K562 (cell line): ENCODE measurements around the gene FDX2. TPM values are rescaled to one million over a fixed set of nuclear protein-coding genes. Genes with fewer than 3 reads are reported as not detected.
A peak's percentile ranks its signal among the peaks of the same experiment; 100 is the strongest.

Experiments
- ATF7 ChIP-seq: fragments of 450-650 bp; IDR thresholded peaks from 2 replicates; pipeline ENCODE4 v1.7.1; 2014; ENCODE audit warnings: mild to moderate bottlenecking, moderate library complexity
- CCNT2 ChIP-seq: IDR thresholded peaks from 2 replicates; pipeline ENCODE4 v1.6.1; 2011; ENCODE audit warnings: borderline replicate concordance, low read depth, mild to moderate bottlenecking, moderate library complexity, mixed read lengths, low read length; ENCODE audit not compliant: insufficient read length; ENCODE audit errors: extremely low read depth
- ESRRA ChIP-seq: fragments of 450-650 bp; IDR thresholded peaks from 2 replicates; pipeline ENCODE4 v1.6.1; 2014; ENCODE audit warnings: low read depth, mild to moderate bottlenecking, moderate library complexity, borderline replicate concordance
- FOXK2 ChIP-seq, 2 experiments: fragments of 450-650 bp; IDR thresholded peaks in 1 of 2; conservative IDR thresholded peaks in 1 of 2; 2 replicates each; pipeline ENCODE4 v1.6.1; 2016; ENCODE audit warnings: low read depth in 2 of 2, mild to moderate bottlenecking in 1 of 2
- HSF4 ChIP-seq: fragments of 250-450 bp; sonication (Bioruptor Pico); IDR thresholded peaks from 2 replicates; pipeline ENCODE4 v2.1.2; 2022; ENCODE audit warnings: mild to moderate bottlenecking, moderate library complexity, borderline replicate concordance
- MYC ChIP-seq, 2 experiments: fragments of 250-450 bp in 1 of 2; sonication (Bioruptor Pico) in 1 of 2; IDR thresholded peaks; 2 replicates each; pipeline versions ENCODE4 v1.5.1 to v1.6.1; 2012 to 2021; ENCODE audit warnings: low read depth in 2 of 2, borderline replicate concordance in 1 of 2, improper control_type of control experiment in 1 of 2, low read length in 1 of 2, mild to moderate bottlenecking in 1 of 2, moderate library complexity in 1 of 2
- OTX1 ChIP-seq: fragments of 450-650 bp; formaldehyde crosslinking; IDR thresholded peaks from 2 replicates; pipeline ENCODE4 v1.4.0; 2022; ENCODE audit warnings: mild to moderate bottlenecking
- PHB ChIP-seq: fragments of 250-450 bp; sonication (Bioruptor Pico); IDR thresholded peaks from 2 replicates; pipeline ENCODE4 v1.5.0; 2021
- SAFB ChIP-seq: fragments of 200-400 bp; formaldehyde crosslinking; IDR thresholded peaks from 2 replicates; pipeline ENCODE4 v1.6.1; 2017; ENCODE audit warnings: low read depth, low read length, borderline replicate concordance
- SRF ChIP-seq, 2 experiments: fragments of 250-450, 450-650 bp in 1 of 2; sonication (Bioruptor Pico) in 1 of 2; sonication (generic) in 1 of 2; formaldehyde crosslinking; IDR thresholded peaks; 2 replicates each; pipeline versions ENCODE4 v1.5.0 to v1.5.1; 2020 to 2022; ENCODE audit warnings: mild to moderate bottlenecking in 1 of 2, missing genetic modification reagents in 1 of 2
- ZNF707 ChIP-seq: fragments of 250-450 bp; sonication (Bioruptor Pico); conservative IDR thresholded peaks from 2 replicates; pipeline ENCODE4 v1.8.0; 2022; ENCODE audit warnings: inconsistent platforms, mild to moderate bottlenecking, moderate library complexity
- polyA plus RNA-seq, 8 experiments: library from polyadenylated mRNA; depleted of rRNA in 4 of 8; stranded (reverse) in 5 of 8; unstranded in 3 of 8; fragments of >200 nt; fragmentation: Nextera tagmentation in 2 of 8; fragmentation: Illumina TruSeq in 1 of 8; extraction: Ambion mirVana in 2 of 8; extraction: Trizol in 1 of 8; gene quantifications; 2 replicates each; pipeline versions ENCODE4 v1.2.1 to v1.2.3, GENCODE V29; 2011 to 2014; ENCODE audit warnings: inconsistent platforms in 1 of 8, missing spikeins in 1 of 8
- total RNA-seq, 7 experiments: library from RNA; depleted of rRNA in 6 of 7; stranded (reverse); fragments of >200 nt in 6 of 7; fragmentation: Illumina TruSeq in 2 of 7; extraction: Trizol in 2 of 7; gene quantifications; 2 replicates each; pipeline versions ENCODE4 v1.2.1 to v1.2.3, GENCODE V29; 2011 to 2021; ENCODE audit warnings: low replicate concordance in 1 of 7
- TF ChIP-seq, protein P1 (sequence below): sonication (generic); formaldehyde crosslinking; IDR thresholded peaks from 2 replicates; pipeline ENCODE4 v1.8.0; 2022; ENCODE audit warnings: mild to moderate bottlenecking, low read depth, missing genetic modification reagents
- TF ChIP-seq, protein P2 (sequence below), 2 experiments: IDR thresholded peaks; 2 replicates each; pipeline ENCODE4 v1.6.1; 2011; ENCODE audit warnings: borderline replicate concordance in 1 of 2, control low read depth in 1 of 2, low read depth in 1 of 2, low read length in 1 of 2, mild to moderate bottlenecking in 1 of 2, mixed read lengths in 1 of 2, moderate library complexity in 1 of 2; ENCODE audit not compliant: insufficient read depth in 1 of 2, insufficient read length in 1 of 2, poor library complexity in 1 of 2, severe bottlenecking in 1 of 2; ENCODE audit errors: extremely low read depth in 1 of 2
- TF ChIP-seq, protein P3 (sequence below): sonication (generic); formaldehyde crosslinking; IDR thresholded peaks from 2 replicates; pipeline ENCODE4 v1.8.0; 2023; ENCODE audit warnings: mild to moderate bottlenecking, missing genetic modification reagents
- TF ChIP-seq, protein P4 (sequence below): fragments of 250-450 bp; sonication (Bioruptor Pico); IDR thresholded peaks from 2 replicates; pipeline ENCODE4 v1.4.0; 2020; ENCODE audit warnings: mild to moderate bottlenecking, moderate library complexity, borderline replicate concordance

The FDX2 gene
- total and polyA plus RNA-seq, 9 of the 15 experiments (the other 6 are each of a cell fraction or from before 2014, with no cell fraction given) = 2.5 to 49.8 (median 29.7) TPM

DNA sequence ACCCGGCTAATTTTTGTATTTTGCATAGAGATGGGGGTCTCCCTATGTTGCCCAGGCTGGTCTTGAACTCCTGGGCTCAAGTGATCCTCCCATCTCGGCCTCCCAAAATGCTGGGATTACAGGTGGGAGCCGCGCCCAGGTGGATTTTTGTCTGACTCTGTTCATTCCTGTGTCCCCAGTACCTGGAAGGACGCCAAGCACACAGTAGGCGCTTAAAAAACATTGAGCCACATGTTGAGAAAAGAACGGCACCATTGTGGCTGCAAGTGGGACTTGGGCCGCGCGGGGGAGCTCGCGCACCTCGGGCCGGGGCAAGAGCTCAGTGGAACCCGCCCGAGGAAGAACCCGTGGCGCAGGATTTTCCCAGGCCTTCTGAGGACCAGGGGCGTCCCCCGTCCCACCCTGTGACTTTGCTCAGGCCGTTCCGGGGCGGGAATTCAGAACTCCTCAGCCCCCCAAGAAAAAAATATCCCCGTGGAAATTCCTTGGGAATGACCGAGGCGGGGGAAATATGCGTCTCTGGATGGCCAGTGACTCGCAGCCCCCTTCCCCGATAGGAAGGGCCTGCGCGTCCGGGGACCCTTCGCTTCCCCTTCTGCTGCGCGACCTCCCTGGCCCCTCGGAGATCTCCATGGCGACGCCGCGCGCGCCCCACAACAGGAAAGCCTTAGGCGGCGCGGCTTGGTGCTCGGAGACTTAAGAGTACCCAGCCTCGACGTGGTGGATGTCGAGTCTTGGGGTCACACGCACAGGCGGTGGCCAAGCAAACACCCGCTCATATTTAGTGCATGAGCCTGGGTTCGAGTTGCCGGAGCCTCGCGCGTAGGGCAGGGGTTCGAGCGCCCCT lies 46.3 kb downstream of the FDX2 start (continued):
- 0 out of 4 replicates have a peak, but pooled peaks of 1 of the 2 experiments have one; percentile 25 for TF ChIP-seq FOXK2 (conservative IDR thresholded peaks at IDR 0.05 in 1 of 2, IDR thresholded peaks at IDR 0.05 in 1 of 2; ENCODE audit: low read depth in 2 of 2)
- TF ChIP-seq ESRRA = no peak; the same call in 1 of the 2 replicates
- TF ChIP-seq, protein P1, sequence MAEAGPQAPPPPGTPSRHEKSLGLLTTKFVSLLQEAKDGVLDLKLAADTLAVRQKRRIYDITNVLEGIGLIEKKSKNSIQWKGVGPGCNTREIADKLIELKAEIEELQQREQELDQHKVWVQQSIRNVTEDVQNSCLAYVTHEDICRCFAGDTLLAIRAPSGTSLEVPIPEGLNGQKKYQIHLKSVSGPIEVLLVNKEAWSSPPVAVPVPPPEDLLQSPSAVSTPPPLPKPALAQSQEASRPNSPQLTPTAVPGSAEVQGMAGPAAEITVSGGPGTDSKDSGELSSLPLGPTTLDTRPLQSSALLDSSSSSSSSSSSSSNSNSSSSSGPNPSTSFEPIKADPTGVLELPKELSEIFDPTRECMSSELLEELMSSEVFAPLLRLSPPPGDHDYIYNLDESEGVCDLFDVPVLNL (CRISPR knock-in tag) = no peak
- TF ChIP-seq MYC (IDR thresholded peaks at IDR 0.05; ENCODE audit: low read depth, low read length) = peak; percentile 84
- TF ChIP-seq MYC (CRISPR knock-in tag; IDR thresholded peaks at IDR 0.05; ENCODE audit: borderline replicate concordance, low read depth) = peak; percentile 66; the same call in 1 of the 2 replicates
- TF ChIP-seq HSF4 = no peak
- TF ChIP-seq, protein P2, sequence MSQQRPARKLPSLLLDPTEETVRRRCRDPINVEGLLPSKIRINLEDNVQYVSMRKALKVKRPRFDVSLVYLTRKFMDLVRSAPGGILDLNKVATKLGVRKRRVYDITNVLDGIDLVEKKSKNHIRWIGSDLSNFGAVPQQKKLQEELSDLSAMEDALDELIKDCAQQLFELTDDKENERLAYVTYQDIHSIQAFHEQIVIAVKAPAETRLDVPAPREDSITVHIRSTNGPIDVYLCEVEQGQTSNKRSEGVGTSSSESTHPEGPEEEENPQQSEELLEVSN (IDR thresholded peaks at IDR 0.05; ENCODE audit: borderline replicate concordance in 1 of 2, extremely low read depth in 1 of 2, insufficient read depth in 1 of 2, insufficient read length in 1 of 2, low read depth in 1 of 2, low read length in 1 of 2, poor library complexity in 1 of 2, severe bottlenecking in 1 of 2) = peak in 1 of 2 experiments; percentile 43
- TF ChIP-seq OTX1 = no peak
- TF ChIP-seq ATF7 = peak; percentile 50; the same call in 1 of the 2 replicates
- TF ChIP-seq, protein P3, sequence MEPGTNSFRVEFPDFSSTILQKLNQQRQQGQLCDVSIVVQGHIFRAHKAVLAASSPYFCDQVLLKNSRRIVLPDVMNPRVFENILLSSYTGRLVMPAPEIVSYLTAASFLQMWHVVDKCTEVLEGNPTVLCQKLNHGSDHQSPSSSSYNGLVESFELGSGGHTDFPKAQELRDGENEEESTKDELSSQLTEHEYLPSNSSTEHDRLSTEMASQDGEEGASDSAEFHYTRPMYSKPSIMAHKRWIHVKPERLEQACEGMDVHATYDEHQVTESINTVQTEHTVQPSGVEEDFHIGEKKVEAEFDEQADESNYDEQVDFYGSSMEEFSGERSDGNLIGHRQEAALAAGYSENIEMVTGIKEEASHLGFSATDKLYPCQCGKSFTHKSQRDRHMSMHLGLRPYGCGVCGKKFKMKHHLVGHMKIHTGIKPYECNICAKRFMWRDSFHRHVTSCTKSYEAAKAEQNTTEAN (CRISPR knock-in tag) = no peak
- no peak for TF ChIP-seq ZNF707
- 0 out of 4 replicates have a peak, but pooled peaks of 1 of the 2 experiments have one; percentile 35 for TF ChIP-seq SRF (CRISPR knock-in tag; IDR thresholded peaks at IDR 0.05)
- no peak for TF ChIP-seq PHB
- TF ChIP-seq CCNT2 = no peak
- TF ChIP-seq, protein P4, sequence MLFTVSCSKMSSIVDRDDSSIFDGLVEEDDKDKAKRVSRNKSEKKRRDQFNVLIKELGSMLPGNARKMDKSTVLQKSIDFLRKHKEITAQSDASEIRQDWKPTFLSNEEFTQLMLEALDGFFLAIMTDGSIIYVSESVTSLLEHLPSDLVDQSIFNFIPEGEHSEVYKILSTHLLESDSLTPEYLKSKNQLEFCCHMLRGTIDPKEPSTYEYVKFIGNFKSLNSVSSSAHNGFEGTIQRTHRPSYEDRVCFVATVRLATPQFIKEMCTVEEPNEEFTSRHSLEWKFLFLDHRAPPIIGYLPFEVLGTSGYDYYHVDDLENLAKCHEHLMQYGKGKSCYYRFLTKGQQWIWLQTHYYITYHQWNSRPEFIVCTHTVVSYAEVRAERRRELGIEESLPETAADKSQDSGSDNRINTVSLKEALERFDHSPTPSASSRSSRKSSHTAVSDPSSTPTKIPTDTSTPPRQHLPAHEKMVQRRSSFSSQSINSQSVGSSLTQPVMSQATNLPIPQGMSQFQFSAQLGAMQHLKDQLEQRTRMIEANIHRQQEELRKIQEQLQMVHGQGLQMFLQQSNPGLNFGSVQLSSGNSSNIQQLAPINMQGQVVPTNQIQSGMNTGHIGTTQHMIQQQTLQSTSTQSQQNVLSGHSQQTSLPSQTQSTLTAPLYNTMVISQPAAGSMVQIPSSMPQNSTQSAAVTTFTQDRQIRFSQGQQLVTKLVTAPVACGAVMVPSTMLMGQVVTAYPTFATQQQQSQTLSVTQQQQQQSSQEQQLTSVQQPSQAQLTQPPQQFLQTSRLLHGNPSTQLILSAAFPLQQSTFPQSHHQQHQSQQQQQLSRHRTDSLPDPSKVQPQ (CRISPR knock-in tag) = no peak
- no peak for TF ChIP-seq SAFB
